Peyer's patch (tissue), 4 donors: ENCODE results near the gene ATXN1. TPM values are rescaled to one million over a fixed set of nuclear protein-coding genes. Genes with fewer than 3 reads are reported as not detected.

Experiments
- DNase-seq, 3 donors: peaks; one replicate each; pipeline ENCODE4 v3.0.0-alpha.2; 2017 to 2019
- H3K27ac ChIP-seq, 4 donors: fragments of 200-600 bp; sonication (generic); one replicate each; pipeline ENCODE4 v1.5.1; 2016 to 2019
- H3K27me3 ChIP-seq, 2 donors: fragments of 200-600 bp; sonication (generic); one replicate each; pipeline ENCODE4 v1.5.1; 2019
- H3K36me3 ChIP-seq, 3 donors: fragments of 200-600 bp; sonication (generic); one replicate each; pipeline ENCODE4 v1.5.1; 2016 to 2019
- H3K4me1 ChIP-seq, 4 donors: fragments of 200-600 bp; sonication (generic); one replicate each; pipeline ENCODE4 v1.5.1; 2016 to 2019
- H3K4me3 ChIP-seq, 4 donors: fragments of 200-600 bp; sonication (generic); 1 replicate in 3 of 4; 2 replicates in 1 of 4; pipeline ENCODE4 v1.5.1; 2016 to 2019; ENCODE audit warnings: mild to moderate bottlenecking in 1 of 4
- H3K9me3 ChIP-seq, 4 donors: fragments of 200-600 bp; sonication (generic); one replicate each; pipeline ENCODE4 v1.5.1; 2016 to 2019; ENCODE audit warnings: mild to moderate bottlenecking in 1 of 4
- POLR2A ChIP-seq, 2 donors: fragments of 450-650 bp; IDR thresholded peaks; one replicate each; pipeline ENCODE4 v1.5.1; 2017; ENCODE audit warnings: antibody characterized with exemption in 2 of 2, mild to moderate bottlenecking in 2 of 2, moderate library complexity in 2 of 2
- total RNA-seq, 4 donors: library from RNA; depleted of rRNA; stranded (reverse); fragments of >200 nt; gene quantifications; one replicate each; pipeline ENCODE4 v1.1.0, GENCODE V29; 2016
- TF ChIP-seq, protein P1 (sequence below), 6 experiments: fragments of 450-650 bp in 4 of 6; fragments of 200-600 bp in 2 of 6; sonication (generic) in 1 of 6; IDR thresholded peaks; one replicate each; pipeline ENCODE4 v1.5.1; 2017 to 2019; ENCODE audit warnings: antibody characterized with exemption in 6 of 6, mild to moderate bottlenecking in 3 of 6, moderate library complexity in 1 of 6

ATXN1 gene
- total RNA-seq, 4 donors from 2014 or later, result 34.7 to 48.5 (median 43.1) TPM

- no peak overlapping the region for H3K27ac ChIP-seq
- H3K4me1 ChIP-seq, result peaks cover 0 to 7% (median 0%) of the 10 kb centered on the region in 4 donors
- no peak overlapping the region for H3K4me3 ChIP-seq
- H3K9me3 ChIP-seq, result no peaks in the 10 kb centered on the region
- H3K27me3 ChIP-seq, result no peaks in the 10 kb centered on the region
- DNase-seq, result no peak
- no peak for TF ChIP-seq POLR2A (IDR thresholded peaks at IDR 0.05)
- TF ChIP-seq, protein P1, sequence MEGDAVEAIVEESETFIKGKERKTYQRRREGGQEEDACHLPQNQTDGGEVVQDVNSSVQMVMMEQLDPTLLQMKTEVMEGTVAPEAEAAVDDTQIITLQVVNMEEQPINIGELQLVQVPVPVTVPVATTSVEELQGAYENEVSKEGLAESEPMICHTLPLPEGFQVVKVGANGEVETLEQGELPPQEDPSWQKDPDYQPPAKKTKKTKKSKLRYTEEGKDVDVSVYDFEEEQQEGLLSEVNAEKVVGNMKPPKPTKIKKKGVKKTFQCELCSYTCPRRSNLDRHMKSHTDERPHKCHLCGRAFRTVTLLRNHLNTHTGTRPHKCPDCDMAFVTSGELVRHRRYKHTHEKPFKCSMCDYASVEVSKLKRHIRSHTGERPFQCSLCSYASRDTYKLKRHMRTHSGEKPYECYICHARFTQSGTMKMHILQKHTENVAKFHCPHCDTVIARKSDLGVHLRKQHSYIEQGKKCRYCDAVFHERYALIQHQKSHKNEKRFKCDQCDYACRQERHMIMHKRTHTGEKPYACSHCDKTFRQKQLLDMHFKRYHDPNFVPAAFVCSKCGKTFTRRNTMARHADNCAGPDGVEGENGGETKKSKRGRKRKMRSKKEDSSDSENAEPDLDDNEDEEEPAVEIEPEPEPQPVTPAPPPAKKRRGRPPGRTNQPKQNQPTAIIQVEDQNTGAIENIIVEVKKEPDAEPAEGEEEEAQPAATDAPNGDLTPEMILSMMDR (IDR thresholded peaks at IDR 0.05), result no peak
- no peaks in the 10 kb centered on the region for H3K36me3 ChIP-seq
Observed at GRCh38 chr6:16690608-16691142, 70.6 kb downstream of the ATXN1 start.

DNA sequence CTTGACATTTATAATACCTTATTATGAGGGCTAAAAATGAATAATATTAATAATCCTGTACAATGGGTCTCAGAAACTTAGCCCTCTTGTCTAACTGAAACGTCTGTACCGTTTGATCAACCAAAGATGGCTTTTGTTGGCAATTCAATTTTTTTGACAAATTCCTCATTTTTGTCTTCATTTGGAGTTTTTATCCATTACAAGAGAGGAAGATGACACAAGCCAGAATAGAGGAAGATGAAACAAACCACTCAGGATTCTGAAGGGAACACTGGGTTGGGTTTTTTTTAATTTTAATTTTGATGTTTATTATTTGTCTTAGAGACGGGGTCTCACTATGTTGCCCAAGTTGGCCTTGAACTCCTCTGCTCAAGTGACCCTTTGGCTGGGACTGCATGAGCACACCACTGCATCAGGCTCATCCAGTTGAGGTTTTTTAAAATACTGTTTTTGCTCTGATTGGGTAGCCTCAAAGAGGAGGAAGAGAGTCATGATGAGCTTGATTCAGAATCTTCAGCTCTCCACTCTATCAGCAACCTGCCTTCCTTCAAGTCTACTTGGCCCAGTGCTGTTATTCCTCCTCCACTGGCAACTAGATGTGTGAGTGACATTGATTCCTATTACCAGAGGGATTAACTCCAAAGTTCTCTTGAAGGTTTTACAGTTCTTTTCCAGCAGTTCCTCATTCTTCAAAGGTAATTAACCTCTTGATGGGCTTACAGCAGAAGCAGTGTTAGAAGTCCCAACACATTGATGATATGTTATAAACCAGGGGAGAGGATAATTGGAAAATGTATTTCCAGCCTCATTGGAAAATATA lies 71.3 kb downstream of the ATXN1 start:
- H3K9me3 ChIP-seq, result no peaks in the 10 kb centered on the region
- no peaks in the 10 kb centered on the region for H3K27me3 ChIP-seq
- TF ChIP-seq, protein P1 (IDR thresholded peaks at IDR 0.05), result no peak
- no peak for TF ChIP-seq POLR2A (IDR thresholded peaks at IDR 0.05)
- H3K4me1 ChIP-seq, result peaks cover 0 to 7% (median 0%) of the 10 kb centered on the region in 4 donors
- no peak overlapping the region for H3K4me3 ChIP-seq
- H3K27ac ChIP-seq, result no peak overlapping the region
- DNase-seq, result no peak
- H3K36me3 ChIP-seq, result no peaks in the 10 kb centered on the region

DNA sequence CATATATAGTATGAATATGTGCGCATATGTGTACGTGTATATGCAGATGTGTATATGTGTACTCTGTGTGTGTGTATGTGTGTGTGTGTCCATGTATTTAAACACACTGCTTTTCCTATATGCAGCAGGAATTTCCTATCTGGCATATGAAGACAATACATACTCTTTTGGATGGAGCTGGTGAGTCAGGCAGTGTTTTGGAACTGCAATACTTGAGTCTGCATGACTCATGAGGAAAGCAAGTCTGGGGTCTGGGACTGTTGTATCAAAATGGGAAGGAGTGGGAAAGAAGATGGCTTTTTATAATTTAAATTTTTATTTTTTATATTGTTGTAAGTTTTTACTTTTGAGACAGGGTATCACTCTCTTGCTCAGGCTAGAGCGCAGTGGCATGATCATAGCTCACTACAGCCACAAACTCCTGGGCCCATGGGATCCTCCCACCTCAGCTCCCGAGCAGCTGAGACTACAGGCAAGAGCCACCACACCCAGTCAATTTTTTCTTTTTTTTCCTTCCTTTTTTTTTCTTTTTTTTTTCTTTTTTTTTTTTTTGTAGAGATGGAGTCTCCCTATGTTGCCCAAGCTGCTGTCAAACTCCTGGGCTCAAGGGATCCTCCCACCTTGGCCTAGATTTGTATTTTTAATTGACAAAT lies 72.2 kb downstream of the ATXN1 start:
- Histone ChIP-seq H3K9me3 (no peaks in the 10 kb centered on the region), H3K4me3 (no peak overlapping the region), H3K27me3 (no peaks in the 10 kb centered on the region), H3K4me1 (peaks cover 0 to 11% (median 0%) of the 10 kb centered on the region in 4 donors), H3K27ac (no peak overlapping the region), H3K36me3 (no peaks in the 10 kb centered on the region)
- no peak for TF ChIP-seq POLR2A (IDR thresholded peaks at IDR 0.05)
- no peak for DNase-seq

DNA sequence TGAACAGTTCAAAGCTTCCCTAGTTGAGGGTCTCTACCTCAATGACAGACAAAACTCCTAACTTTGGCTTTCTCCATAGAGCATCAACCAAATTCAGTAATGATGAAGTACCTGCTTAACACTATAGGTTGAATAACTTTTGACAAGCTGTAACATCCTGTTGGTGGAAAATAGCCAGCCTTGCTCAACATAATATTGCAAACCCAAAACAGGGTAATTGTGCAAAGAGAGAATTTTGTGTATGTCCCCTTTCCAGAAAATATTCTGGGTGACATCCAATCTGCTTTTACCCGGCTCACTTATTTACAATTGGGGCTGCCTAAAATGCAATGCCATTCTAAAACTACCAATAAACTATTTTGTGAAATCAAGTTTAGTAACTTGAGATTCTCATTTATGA lies 72.8 kb downstream of the ATXN1 start:
- no peak for TF ChIP-seq POLR2A (IDR thresholded peaks at IDR 0.05)
- TF ChIP-seq, protein P1 (IDR thresholded peaks at IDR 0.05), result no peak
- H3K27ac ChIP-seq, result no peak overlapping the region
- H3K4me1 ChIP-seq, result peaks cover 0 to 17% (median 3%) of the 10 kb centered on the region in 4 donors
- H3K27me3 ChIP-seq, result no peaks in the 10 kb centered on the region
- DNase-seq, result no peak
- no peak overlapping the region for H3K4me3 ChIP-seq
- no peaks in the 10 kb centered on the region for H3K36me3 ChIP-seq
- H3K9me3 ChIP-seq, result no peaks in the 10 kb centered on the region

DNA sequence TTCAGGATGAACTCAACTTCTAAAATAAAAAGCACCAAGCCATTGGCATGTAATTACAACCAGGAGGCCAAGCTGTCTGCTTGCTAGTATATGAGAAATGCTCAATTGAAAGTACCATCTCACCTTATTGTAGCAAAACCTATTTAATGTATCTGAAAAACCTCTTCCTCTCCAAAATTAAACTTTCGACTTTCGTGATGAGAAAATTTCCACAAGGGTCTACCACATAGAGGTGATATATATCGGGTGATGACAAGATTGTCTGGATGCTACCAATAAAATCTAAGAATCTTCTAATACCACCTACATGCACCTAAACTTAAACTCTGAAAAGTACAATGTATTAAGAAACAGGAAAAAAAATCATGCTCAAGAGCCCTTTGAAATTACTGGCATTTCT lies 74.2 kb downstream of the ATXN1 start:
- no peak for TF ChIP-seq POLR2A (IDR thresholded peaks at IDR 0.05)
- TF ChIP-seq, protein P1 (IDR thresholded peaks at IDR 0.05), result no peak
- H3K4me1 ChIP-seq, result peaks cover 0 to 17% (median 4%) of the 10 kb centered on the region in 4 donors
- no peak overlapping the region for H3K4me3 ChIP-seq
- DNase-seq, result no peak
- no peaks in the 10 kb centered on the region for H3K27me3 ChIP-seq
- no peak overlapping the region for H3K27ac ChIP-seq
- no peaks in the 10 kb centered on the region for H3K36me3 ChIP-seq
- no peaks in the 10 kb centered on the region for H3K9me3 ChIP-seq
